ENCODE measurements around the gene TXNDC17.

DNA sequence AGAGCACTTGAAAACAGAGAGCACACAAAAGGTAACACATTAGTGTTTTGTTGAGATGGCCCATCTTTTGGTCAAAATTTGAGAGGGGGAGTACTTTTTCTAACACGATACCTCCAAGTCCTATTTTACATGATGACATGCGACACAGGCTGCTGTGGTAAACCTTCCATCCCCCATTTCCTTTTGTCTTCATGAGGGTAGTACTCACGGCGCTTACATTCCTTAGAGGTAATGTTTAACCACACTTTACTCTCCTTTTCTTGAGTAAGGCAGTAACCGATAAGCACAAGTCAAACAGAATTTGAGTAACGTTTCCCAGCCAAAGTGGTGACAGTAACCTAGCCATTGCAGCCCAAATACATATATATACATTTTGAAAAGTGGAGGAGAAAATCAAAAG, 48.7 kb upstream of the TXNDC17 start:
- TF ChIP-seq, protein P1, sequence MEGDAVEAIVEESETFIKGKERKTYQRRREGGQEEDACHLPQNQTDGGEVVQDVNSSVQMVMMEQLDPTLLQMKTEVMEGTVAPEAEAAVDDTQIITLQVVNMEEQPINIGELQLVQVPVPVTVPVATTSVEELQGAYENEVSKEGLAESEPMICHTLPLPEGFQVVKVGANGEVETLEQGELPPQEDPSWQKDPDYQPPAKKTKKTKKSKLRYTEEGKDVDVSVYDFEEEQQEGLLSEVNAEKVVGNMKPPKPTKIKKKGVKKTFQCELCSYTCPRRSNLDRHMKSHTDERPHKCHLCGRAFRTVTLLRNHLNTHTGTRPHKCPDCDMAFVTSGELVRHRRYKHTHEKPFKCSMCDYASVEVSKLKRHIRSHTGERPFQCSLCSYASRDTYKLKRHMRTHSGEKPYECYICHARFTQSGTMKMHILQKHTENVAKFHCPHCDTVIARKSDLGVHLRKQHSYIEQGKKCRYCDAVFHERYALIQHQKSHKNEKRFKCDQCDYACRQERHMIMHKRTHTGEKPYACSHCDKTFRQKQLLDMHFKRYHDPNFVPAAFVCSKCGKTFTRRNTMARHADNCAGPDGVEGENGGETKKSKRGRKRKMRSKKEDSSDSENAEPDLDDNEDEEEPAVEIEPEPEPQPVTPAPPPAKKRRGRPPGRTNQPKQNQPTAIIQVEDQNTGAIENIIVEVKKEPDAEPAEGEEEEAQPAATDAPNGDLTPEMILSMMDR (IDR thresholded peaks at IDR 0.05), result no peak
- TF ChIP-seq POLR2AphosphoS5 (IDR thresholded peaks at IDR 0.05), result no peak

All from breast epithelium (tissue), 3 donors.